Endothelial cell of umbilical vein (primary cell): Measurements from ENCODE around the gene CHRNA5. TPM values are rescaled to one million over a fixed set of nuclear protein-coding genes. Genes with fewer than 3 reads are reported as not detected.

ENCODE experiments used
- BruUV-seq: library from RNA; stranded (reverse); fragments of 400-500 nt; replicated peaks from 2 replicates; lab custom pipeline; 2021; lab: Mats Ljungman, UMichigan
- CTCF ChIA-PET: fragments of 300-600, 350-600 bp; sonication (Branson Sonifier 250); formaldehyde crosslinking; loops from one replicate; lab custom pipeline; 2021; ENCODE audit warnings: antibody characterized with exemption, inconsistent platforms; lab: Charles Lee
- POLR2A ChIA-PET: fragments of 300-600, 350-600 bp; sonication (Branson Sonifier 250); formaldehyde crosslinking; loops from one replicate; lab custom pipeline; 2021; ENCODE audit warnings: antibody characterized with exemption, inconsistent platforms; lab: Charles Lee
- DNase-seq: peaks from one replicate; pipeline ENCODE4 v3.0.0-alpha.2; 2011; ENCODE audit warnings: low read depth, low spot score
- FAIRE-seq: peaks from 2 replicates; lab custom pipeline; 2011; peaks lifted over from hg19 to GRCh38; lab: Jason Lieb, UNC
- H2AFZ ChIP-seq: 2 replicates; pipeline ENCODE4 v1.6.0; 2012; ENCODE audit warnings: low read depth, low read length, control low read depth, inconsistent platforms
- H3K27ac ChIP-seq: 2 replicates; pipeline ENCODE4 v1.5.1; 2011; ENCODE audit warnings: low read depth, mild to moderate bottlenecking, control low read depth, low read length, moderate library complexity; ENCODE audit not compliant: insufficient read depth
- H3K27me3 ChIP-seq, 2 experiments: 2 replicates each; pipeline versions ENCODE4 v1.6.0 to v1.6.1; 2011; ENCODE audit warnings: low read length in 2 of 2, mixed read lengths in 1 of 2; ENCODE audit not compliant: control insufficient read depth in 2 of 2, insufficient read depth in 2 of 2
- H3K36me3 ChIP-seq, 2 experiments: 2 replicates in 1 of 2; 3 replicates in 1 of 2; pipeline ENCODE4 v1.5.1; 2011; ENCODE audit warnings: low read length in 2 of 2, mild to moderate bottlenecking in 1 of 2, moderate library complexity in 1 of 2; ENCODE audit not compliant: control insufficient read depth in 2 of 2, insufficient read depth in 2 of 2; ENCODE audit errors: extremely low read depth in 1 of 2
- H3K4me1 ChIP-seq: 3 replicates; pipeline ENCODE4 v1.5.1; 2011; ENCODE audit warnings: mild to moderate bottlenecking, low read length; ENCODE audit not compliant: control insufficient read depth, insufficient read depth; ENCODE audit errors: extremely low read depth
- H3K4me2 ChIP-seq: 2 replicates; pipeline ENCODE4 v1.6.1; 2011; ENCODE audit warnings: low read length, control low read depth, mixed read lengths; ENCODE audit not compliant: insufficient read depth
- H3K4me3 ChIP-seq, 3 experiments: fragments of 200-600 bp in 1 of 3; sonication (generic), shearing (Covaris generic) in 1 of 3; replicated peaks in 1 of 3; 2 replicates each; pipeline ENCODE4 v1.5.1; 2011 to 2016; ENCODE audit warnings: control low read depth in 3 of 3, low read length in 3 of 3, mild to moderate bottlenecking in 2 of 3, inconsistent platforms in 1 of 3, low read depth in 1 of 3, moderate library complexity in 1 of 3; ENCODE audit not compliant: insufficient read depth in 1 of 3
- H3K79me2 ChIP-seq: 2 replicates; pipeline ENCODE4 v1.6.0; 2012; ENCODE audit warnings: low read length, inconsistent platforms; ENCODE audit not compliant: control insufficient read depth, insufficient read depth
- H3K9ac ChIP-seq: replicated peaks from 2 replicates; pipeline ENCODE3; 2011; ENCODE audit warnings: low read length, control low read depth; ENCODE audit not compliant: insufficient read depth; ENCODE audit errors: extremely low read depth
- H3K9me1 ChIP-seq: replicated peaks from 3 replicates; pipeline ENCODE4 v1.6.0; 2011; ENCODE audit warnings: mild to moderate bottlenecking, low read length; ENCODE audit not compliant: control insufficient read depth, insufficient read depth; ENCODE audit errors: extremely low read depth
- H3K9me3 ChIP-seq: replicated peaks from 2 replicates; pipeline ENCODE4 v1.5.1; 2012; ENCODE audit warnings: low read length, inconsistent platforms; ENCODE audit not compliant: control insufficient read depth, insufficient read depth
- H4K20me1 ChIP-seq: replicated peaks from 2 replicates; pipeline ENCODE3; 2011; ENCODE audit warnings: mild to moderate bottlenecking, low read length; ENCODE audit not compliant: control insufficient read depth, insufficient read depth; ENCODE audit errors: extremely low read depth
- EZH2 ChIP-seq: IDR thresholded peaks from 2 replicates; pipeline ENCODE4 v1.6.1; 2012; ENCODE audit warnings: borderline replicate concordance, low read depth, mild to moderate bottlenecking, moderate library complexity, low read length, inconsistent platforms; ENCODE audit not compliant: severe bottlenecking
- FOS ChIP-seq: IDR thresholded peaks from 2 replicates; pipeline ENCODE4 v1.6.1; 2011; ENCODE audit warnings: mild to moderate bottlenecking, low read length, moderate library complexity, borderline replicate concordance; ENCODE audit not compliant: insufficient read depth
- GATA2 ChIP-seq: IDR thresholded peaks from 2 replicates; pipeline ENCODE4 v1.7.0; 2011; ENCODE audit warnings: low read depth, mild to moderate bottlenecking, moderate library complexity, mixed read lengths, low read length; ENCODE audit not compliant: insufficient read length, insufficient read depth
- JUN ChIP-seq: IDR thresholded peaks from 2 replicates; pipeline ENCODE4 v1.6.1; 2011; ENCODE audit warnings: borderline replicate concordance, low read depth; ENCODE audit not compliant: insufficient read length, insufficient read depth
- MAX ChIP-seq: IDR thresholded peaks from 2 replicates; pipeline ENCODE4 v1.6.1; 2011; ENCODE audit not compliant: insufficient read depth, insufficient read length
- MYC ChIP-seq: IDR thresholded peaks from one replicate; pipeline ENCODE4 v1.6.1; 2011; ENCODE audit warnings: mild to moderate bottlenecking, low read depth, low read length
- POLR2A ChIP-seq: IDR thresholded peaks from 2 replicates; pipeline ENCODE4 v1.6.1; 2012; ENCODE audit warnings: low read depth, mild to moderate bottlenecking, control low read depth, low read length
- POLR2AphosphoS5 ChIP-seq: IDR thresholded peaks from 2 replicates; pipeline ENCODE4 v1.6.1; 2012; ENCODE audit warnings: low read depth, mild to moderate bottlenecking, control low read depth, low read length, moderate library complexity; ENCODE audit not compliant: insufficient read depth
- dilution Hi-C: fragments of 300-500 bp; cut with MboI; formaldehyde crosslinking; loops from one replicate; pipeline ENCODE4 v1.15.0; 2019; ENCODE audit warnings: low sequenced_read_pairs; ENCODE audit not compliant: extremely low pct_ligation_motif_present
- intact Hi-C: fragments of 100-400 bp; cut with micrococcal nuclease; formaldehyde crosslinking; loops from one replicate; pipeline ENCODE4 v1.10.0; 2022
- polyA plus RNA-seq, 4 experiments: library from polyadenylated mRNA; depleted of rRNA in 3 of 4; stranded (reverse) in 3 of 4; unstranded in 1 of 4; fragments of >200 nt; gene quantifications; 2 replicates each; pipeline versions ENCODE4 v1.2.1 to v1.2.3, GENCODE V29; 2011 to 2012; ENCODE audit warnings: missing spikeins in 1 of 4
- total RNA-seq: library from RNA; stranded (reverse); gene quantifications from 2 replicates; pipeline ENCODE4 v1.2.3, GENCODE V29; 2021
- TF ChIP-seq, protein P1 (sequence below), 2 donors: IDR thresholded peaks; 1 replicate in 1 of 2; 2 replicates in 1 of 2; pipeline ENCODE4 v1.5.1; 2011; ENCODE audit warnings: low read length in 2 of 2, mild to moderate bottlenecking in 2 of 2, moderate library complexity in 2 of 2, control low read depth in 1 of 2, inconsistent platforms in 1 of 2, low read depth in 1 of 2; ENCODE audit not compliant: insufficient read depth in 1 of 2; ENCODE audit errors: extremely low read depth in 1 of 2

CHRNA5 gene
- total and polyA plus RNA-seq, 2 donors (not counting 3 experiments of a cell fraction or from before 2014, with no cell fraction given) = 6.4 to 12.7 TPM

DNA sequence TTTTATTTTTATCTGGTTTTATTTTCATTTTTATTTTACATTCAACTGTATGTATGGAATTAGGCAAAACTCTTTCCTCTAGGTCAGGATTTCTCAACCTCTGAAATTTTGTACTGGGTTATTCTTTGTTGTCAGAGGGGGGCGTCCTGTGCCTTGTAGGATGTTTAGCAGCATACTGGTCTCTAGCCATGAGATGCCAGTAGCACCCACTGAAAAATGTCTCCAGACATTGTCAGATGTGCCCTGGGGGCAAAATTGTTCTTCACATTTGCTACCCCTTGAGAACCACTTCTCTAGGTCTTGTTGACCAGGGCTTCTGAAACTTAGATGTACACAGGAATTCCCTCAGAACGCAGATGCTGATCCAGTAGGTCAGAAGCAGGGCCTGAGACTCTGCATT is 5.4 kb downstream of the CHRNA5 start:
- H3K9me1 ChIP-seq = no peaks in the 10 kb centered on the region
- no peak overlapping the region for H3K4me3 ChIP-seq
- dilution Hi-C loops (no loop called here), intact Hi-C loops (no loop called here)
- DNase-seq (no peak), FAIRE-seq (no peak)
- H3K4me2 ChIP-seq = no peak overlapping the region
- no peaks in the 10 kb centered on the region for H4K20me1 ChIP-seq
- H3K27me3 ChIP-seq = no peaks in the 10 kb centered on the region
- BruUV-seq = no TSS peak
- no peaks in the 10 kb centered on the region for H3K9me3 ChIP-seq
- CTCF ChIA-PET = no interaction called here
- peaks cover 9% of the 10 kb centered on the region for H3K4me1 ChIP-seq
- POLR2A ChIA-PET = no interaction called here
- H3K9ac ChIP-seq = no peak overlapping the region
- TF ChIP-seq FOS = no peak
- no peak for TF ChIP-seq JUN
- TF ChIP-seq, protein P1, sequence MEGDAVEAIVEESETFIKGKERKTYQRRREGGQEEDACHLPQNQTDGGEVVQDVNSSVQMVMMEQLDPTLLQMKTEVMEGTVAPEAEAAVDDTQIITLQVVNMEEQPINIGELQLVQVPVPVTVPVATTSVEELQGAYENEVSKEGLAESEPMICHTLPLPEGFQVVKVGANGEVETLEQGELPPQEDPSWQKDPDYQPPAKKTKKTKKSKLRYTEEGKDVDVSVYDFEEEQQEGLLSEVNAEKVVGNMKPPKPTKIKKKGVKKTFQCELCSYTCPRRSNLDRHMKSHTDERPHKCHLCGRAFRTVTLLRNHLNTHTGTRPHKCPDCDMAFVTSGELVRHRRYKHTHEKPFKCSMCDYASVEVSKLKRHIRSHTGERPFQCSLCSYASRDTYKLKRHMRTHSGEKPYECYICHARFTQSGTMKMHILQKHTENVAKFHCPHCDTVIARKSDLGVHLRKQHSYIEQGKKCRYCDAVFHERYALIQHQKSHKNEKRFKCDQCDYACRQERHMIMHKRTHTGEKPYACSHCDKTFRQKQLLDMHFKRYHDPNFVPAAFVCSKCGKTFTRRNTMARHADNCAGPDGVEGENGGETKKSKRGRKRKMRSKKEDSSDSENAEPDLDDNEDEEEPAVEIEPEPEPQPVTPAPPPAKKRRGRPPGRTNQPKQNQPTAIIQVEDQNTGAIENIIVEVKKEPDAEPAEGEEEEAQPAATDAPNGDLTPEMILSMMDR (IDR thresholded peaks at IDR 0.05; ENCODE audit: extremely low read depth in 1 of 2, insufficient read depth in 1 of 2, low read depth in 1 of 2, low read length in 2 of 2) = no peak
- no peak for TF ChIP-seq GATA2
- TF ChIP-seq MAX = no peak
- no peak for TF ChIP-seq EZH2
- no peak for TF ChIP-seq POLR2AphosphoS5
- no peak for TF ChIP-seq POLR2A
- TF ChIP-seq MYC = no peak
- H3K27ac ChIP-seq = no peak overlapping the region
- no peaks in the 10 kb centered on the region for H3K79me2 ChIP-seq
- no peaks in the 10 kb centered on the region for H3K36me3 ChIP-seq
- H2AFZ ChIP-seq = no peak overlapping the region
